NCI-H2029 treated with DMSO at 0.1 percent for 48 hours (cell line): ENCODE measurements around the gene VAT1L.

Experiments used
- DNase-seq: peaks from one replicate; lab custom pipeline; 2025; lab: John Stamatoyannopoulos, UW

The VAT1L gene

GRCh38 chr16:77834635-77835540 is 46.5 kb downstream of the VAT1L start:
- DNase-seq, result no peak

DNA sequence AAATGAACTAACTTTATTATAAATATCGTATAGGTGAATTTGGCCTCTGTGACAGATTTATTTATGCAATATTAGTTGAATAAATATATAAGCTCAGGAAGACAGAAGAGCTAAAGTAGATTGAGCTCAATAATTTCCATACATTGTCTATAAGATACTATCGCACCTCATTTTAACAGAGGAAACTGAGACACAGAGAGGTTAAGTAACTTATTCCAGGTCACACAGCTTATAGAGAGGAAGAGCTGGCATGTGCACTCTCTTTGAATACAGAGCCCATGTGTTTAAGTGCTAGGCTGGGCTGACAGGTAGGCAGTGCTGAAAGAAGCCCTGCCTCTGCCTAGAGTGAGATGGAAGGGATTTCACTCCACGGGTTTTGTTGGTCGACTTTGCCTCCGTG is 48.4 kb downstream of the VAT1L start:
- no peak for DNase-seq

- no peak for DNase-seq
These were observed 50.4 kb downstream of the VAT1L start for GRCh38 chr16:77838597-77839255.

- DNase-seq, result no peak
These were observed 51.7 kb downstream of the VAT1L start for GRCh38 chr16:77840093-77840492.

DNA sequence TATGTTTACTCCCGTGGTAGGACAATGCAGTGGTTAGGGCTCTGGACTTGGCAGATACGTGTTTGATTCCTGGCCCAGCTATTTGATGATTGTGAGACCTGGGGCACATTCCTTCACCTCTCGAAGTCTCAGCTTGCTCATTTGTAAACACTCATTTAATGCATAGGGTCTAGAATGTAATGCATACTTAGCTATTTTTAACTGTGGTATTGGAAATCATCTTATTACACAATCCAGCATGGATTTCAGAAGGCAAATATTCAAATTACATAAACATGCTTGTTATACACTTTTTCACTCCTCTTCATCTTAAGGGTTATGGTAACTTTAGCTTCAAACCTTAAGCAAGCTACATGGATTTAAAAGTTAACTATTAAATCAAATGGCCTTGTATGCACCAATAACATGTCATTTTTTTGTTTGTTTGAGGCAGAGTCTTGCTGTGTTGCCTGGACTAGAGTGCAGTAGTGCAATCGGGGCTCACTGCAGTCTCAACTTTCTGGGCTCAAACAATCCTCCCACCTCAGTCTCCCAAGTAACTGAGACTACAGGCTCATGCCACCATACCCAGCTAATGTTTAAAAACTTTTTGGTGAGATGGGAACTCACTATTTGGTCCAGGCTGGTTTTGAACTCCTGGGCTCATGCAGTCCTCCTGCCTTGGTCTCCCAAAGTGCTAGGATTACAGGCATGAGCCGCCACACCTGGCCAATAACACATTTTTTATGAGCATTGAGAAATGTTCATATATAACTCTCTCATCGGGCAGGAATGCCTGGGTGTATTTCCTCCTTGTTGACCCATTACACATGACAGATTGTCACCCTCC is 52.5 kb downstream of the VAT1L start:
- no peak for DNase-seq

DNA sequence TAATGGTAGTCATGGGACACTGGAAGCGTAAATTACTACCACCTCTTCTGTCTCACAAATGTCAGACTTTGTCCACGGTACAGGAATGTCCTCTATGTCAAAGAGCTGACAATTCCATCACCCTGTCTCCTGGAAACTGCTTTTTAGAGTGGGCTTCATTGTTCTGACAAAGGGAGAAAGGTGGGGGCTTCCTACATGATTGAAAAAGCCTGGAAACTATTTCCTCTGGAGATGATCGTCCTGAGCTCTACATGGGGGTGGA is 53.1 kb downstream of the VAT1L start:
- DNase-seq, result no peak

- DNase-seq, result no peak
These were observed 54.1 kb downstream of the VAT1L start for GRCh38 chr16:77842468-77842867.

- no peak for DNase-seq
These were observed 55.0 kb downstream of the VAT1L start for GRCh38 chr16:77843405-77843804.

DNA sequence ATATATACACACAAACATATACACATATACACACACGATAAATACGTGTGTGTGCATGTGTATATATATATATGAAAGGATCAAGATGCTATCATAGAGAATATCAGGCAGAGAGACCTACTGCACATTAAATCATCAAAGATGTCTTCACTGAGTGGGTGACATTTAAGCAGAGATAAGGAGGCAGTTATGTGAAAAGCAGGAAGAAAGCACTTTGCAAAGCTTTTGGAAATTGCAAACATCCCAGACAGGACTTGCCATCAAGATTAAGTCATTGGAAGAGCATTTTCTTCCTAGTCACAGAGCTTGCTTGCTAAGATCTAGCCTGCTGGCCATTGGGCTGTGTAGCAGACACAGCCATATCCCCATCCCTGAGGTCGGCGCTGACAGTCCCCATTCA is 56.4 kb downstream of the VAT1L start:
- DNase-seq, result no peak

DNA sequence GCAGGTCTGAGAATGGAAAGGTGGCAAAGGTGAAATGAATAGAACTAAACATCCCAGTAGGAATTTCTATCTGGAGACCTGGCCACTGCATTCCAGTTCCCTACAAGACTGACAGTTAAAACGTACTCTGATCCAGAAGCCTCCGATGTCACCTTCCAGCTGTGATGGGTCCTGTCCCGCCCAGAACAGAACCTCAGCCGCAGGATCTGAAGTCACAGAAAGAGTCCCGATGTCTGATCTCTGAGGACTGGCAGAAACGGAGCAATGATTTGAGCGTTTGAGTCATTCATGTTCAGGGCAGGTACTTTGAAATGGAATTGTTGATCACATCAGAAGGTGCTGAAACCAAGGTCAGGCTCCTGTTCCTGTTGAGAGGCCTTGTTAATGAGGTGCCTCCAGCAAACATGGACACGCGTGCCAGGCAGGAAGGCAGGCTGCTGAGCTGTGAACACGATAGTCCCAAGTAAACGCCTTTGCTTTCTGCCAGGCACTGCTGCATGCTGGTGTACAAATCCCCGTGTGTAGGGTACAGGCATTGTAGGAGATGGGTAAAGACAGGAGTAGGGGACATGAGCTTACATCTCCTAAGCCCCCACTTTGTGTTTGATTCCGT is 61.4 kb downstream of the VAT1L start:
- DNase-seq, result no peak

- no peak for DNase-seq
These were observed 62.4 kb downstream of the VAT1L start for GRCh38 chr16:77850636-77851333.

- no peak for DNase-seq
These were observed 64.8 kb downstream of the VAT1L start for GRCh38 chr16:77853161-77853560.

- no peak for DNase-seq
These were observed 68.2 kb downstream of the VAT1L start for GRCh38 chr16:77856438-77857160.

GRCh38 chr16:77858060-77858459 is 69.7 kb downstream of the VAT1L start:
- DNase-seq, result no peak

- DNase-seq, result no peak
These were observed 71.3 kb downstream of the VAT1L start for GRCh38 chr16:77859493-77860232.

GRCh38 chr16:77860953-77861352 is 72.6 kb downstream of the VAT1L start:
- DNase-seq, result no peak

DNA sequence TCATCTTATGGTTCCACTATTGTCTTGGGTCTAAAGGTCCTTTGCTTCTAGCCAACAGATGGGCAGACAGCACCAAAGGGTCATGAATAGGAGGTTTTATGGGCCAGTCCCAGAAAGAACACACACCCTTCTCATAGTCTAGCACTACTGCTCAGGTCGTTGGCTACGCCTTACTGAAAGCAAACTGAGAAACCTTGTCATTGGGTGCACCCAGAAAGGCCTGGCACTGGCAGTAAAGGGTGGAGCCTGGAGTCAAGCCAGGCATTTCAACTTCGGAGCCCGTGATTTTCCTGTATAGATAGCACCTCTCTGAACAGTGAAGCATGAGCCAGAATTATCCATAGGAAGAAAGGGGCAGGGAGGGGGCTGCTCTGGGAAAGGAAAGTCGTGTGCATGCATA is 74.9 kb downstream of the VAT1L start:
- DNase-seq, result no peak

- DNase-seq, result no peak
These were observed 78.4 kb downstream of the VAT1L start for GRCh38 chr16:77866752-77867151.

GRCh38 chr16:77868052-77868451 is 79.7 kb downstream of the VAT1L start:
- no peak for DNase-seq

DNA sequence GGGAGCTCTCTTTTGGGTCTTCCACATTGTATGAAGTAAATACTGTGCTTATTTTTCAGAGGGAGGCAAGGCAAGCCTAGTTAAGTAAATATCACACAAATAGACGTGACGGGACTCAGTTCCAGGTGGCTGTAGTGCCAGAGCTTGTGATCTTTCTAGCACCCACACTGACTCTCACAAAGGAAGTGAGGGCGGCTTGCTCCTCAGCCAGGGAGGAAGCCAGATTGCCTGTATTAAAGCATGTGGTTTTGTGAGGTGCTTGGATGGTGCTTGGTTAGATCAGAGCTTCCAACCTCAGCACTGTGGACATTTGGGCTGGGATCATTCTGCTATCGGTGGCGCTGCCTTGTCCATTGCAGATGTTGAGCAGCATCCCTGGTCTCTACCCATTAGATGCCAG is 80.1 kb downstream of the VAT1L start:
- DNase-seq, result no peak
